Neural progenitor cell (in vitro differentiated cells): ENCODE data around the gene SLC26A8. TPM values are rescaled to one million over a fixed set of nuclear protein-coding genes. Genes with fewer than 3 reads are reported as not detected.
"Not testable (repeated sequence)": the region's sequence is repeated elsewhere in the genome, so short reads cannot be mapped to it uniquely, and the experiment has no call there.

Source experiments
- DNase-seq: peaks from one replicate; pipeline ENCODE4 v3.0.0-alpha.2; 2016; ENCODE audit warnings: low spot score
- H2AFZ ChIP-seq: fragments of 200-600 bp; sonication (generic); replicated peaks from 2 replicates; pipeline ENCODE4 v1.6.1; 2016; ENCODE audit warnings: antibody characterized with exemption
- H3F3A ChIP-seq: fragments of 200-600 bp; sonication (generic); 2 replicates; pipeline ENCODE4 v1.6.1; 2016; ENCODE audit warnings: antibody characterized with exemption, low read depth
- H3K27ac ChIP-seq: fragments of 200-600 bp; sonication (generic); 2 replicates; pipeline ENCODE4 v1.5.1; 2016; ENCODE audit warnings: mild to moderate bottlenecking
- H3K27me3 ChIP-seq: fragments of 200-600 bp; sonication (generic); 2 replicates; pipeline ENCODE4 v1.6.1; 2016; ENCODE audit warnings: mild to moderate bottlenecking, moderate library complexity
- H3K36me3 ChIP-seq: fragments of 200-600 bp; sonication (generic); 2 replicates; pipeline ENCODE4 v1.5.1; 2016
- H3K4me1 ChIP-seq: fragments of 200-600 bp; sonication (generic); 2 replicates; pipeline ENCODE4 v1.6.1; 2016; ENCODE audit warnings: mixed run types
- H3K4me2 ChIP-seq: fragments of 200-600 bp; sonication (generic); 2 replicates; pipeline ENCODE4 v1.6.1; 2016
- H3K4me3 ChIP-seq: fragments of 200-600 bp; sonication (generic); 2 replicates; pipeline ENCODE4 v1.5.1; 2016
- H3K79me2 ChIP-seq: fragments of 200-600 bp; sonication (generic); 2 replicates; pipeline ENCODE4 v1.6.1; 2016; ENCODE audit warnings: low read depth
- H3K9ac ChIP-seq: fragments of 200-600 bp; sonication (generic); 2 replicates; pipeline ENCODE4 v1.6.1; 2016
- H3K9me3 ChIP-seq: fragments of 200-600 bp; sonication (generic); 2 replicates; pipeline ENCODE4 v1.5.1; 2016; ENCODE audit warnings: low read depth
- H4K20me1 ChIP-seq: fragments of 200-600 bp; sonication (generic); 2 replicates; pipeline ENCODE4 v1.6.1; 2016; ENCODE audit warnings: low read depth
- H3K27ac Mint-ChIP-seq: 3 replicates; pipeline ENCODE4 v1.8.0; 2021; ENCODE audit warnings: mixed read lengths
- H3K27me3 Mint-ChIP-seq: 2 replicates; pipeline ENCODE4 v1.8.0; 2022; ENCODE audit warnings: low read depth, mild to moderate bottlenecking, inconsistent platforms, moderate library complexity, mixed read lengths; ENCODE audit not compliant: insufficient read depth
- H3K36me3 Mint-ChIP-seq: 3 replicates; pipeline ENCODE4 v1.8.0; 2021; ENCODE audit warnings: mixed read lengths
- H3K4me1 Mint-ChIP-seq: 3 replicates; pipeline ENCODE4 v1.8.0; 2021; ENCODE audit warnings: mixed read lengths
- H3K4me3 Mint-ChIP-seq: 3 replicates; pipeline ENCODE4 v1.8.0; 2021; ENCODE audit warnings: mild to moderate bottlenecking, moderate library complexity, mixed read lengths
- H3K9me3 Mint-ChIP-seq: 3 replicates; pipeline ENCODE4 v1.8.0; 2020; ENCODE audit warnings: mixed read lengths
- CTCF ChIP-seq: fragments of 200-600 bp; sonication (generic); IDR thresholded peaks from 2 replicates; pipeline ENCODE4 v1.5.1; 2017; ENCODE audit warnings: antibody characterized with exemption, mild to moderate bottlenecking
- EZH2 ChIP-seq: fragments of 200-600 bp; sonication (generic); IDR thresholded peaks from 2 replicates; pipeline ENCODE4 v1.6.1; 2017; ENCODE audit warnings: antibody characterized with exemption, mild to moderate bottlenecking, moderate library complexity
- EZH2phosphoT487 ChIP-seq: fragments of 200-600 bp; sonication (generic); IDR thresholded peaks from 2 replicates; pipeline ENCODE4 v1.6.1; 2017; ENCODE audit warnings: antibody characterized with exemption
- total RNA-seq: library from RNA; depleted of rRNA; stranded (reverse); fragments of >200 nt; gene quantifications from 2 replicates; pipeline ENCODE4 v1.2.3, GENCODE V29; 2015; ENCODE audit warnings: low replicate concordance

Gene SLC26A8
- total RNA-seq, 1 donor from 2014 or later, result 0.13 TPM

GRCh38 chr6:35940014-35940413 is 84.4 kb downstream of the SLC26A8 start:
- peaks cover 11% of the 10 kb centered on the region for H3K9me3 Mint-ChIP-seq
- H3K27me3 ChIP-seq, H4K20me1 ChIP-seq, H3K79me2 ChIP-seq, H3K4me2 ChIP-seq, H3K9me3 ChIP-seq, H3K4me3 ChIP-seq, H3K4me3 Mint-ChIP-seq, H3K36me3 Mint-ChIP-seq, DNase-seq, H3K4me1 ChIP-seq, H3K36me3 ChIP-seq, H3K27ac ChIP-seq, H3K27ac Mint-ChIP-seq, H3K4me1 Mint-ChIP-seq, H2AFZ ChIP-seq, H3K27me3 Mint-ChIP-seq, H3K9ac ChIP-seq, H3F3A ChIP-seq: not testable (repeated sequence)

- not testable (repeated sequence) for H3K4me1 Mint-ChIP-seq
These were observed 85.2 kb downstream of the SLC26A8 start for GRCh38 chr6:35939259-35939658.

GRCh38 chr6:35936681-35937359 is 87.6 kb downstream of the SLC26A8 start:
- H3K4me3 Mint-ChIP-seq, result no peak overlapping the region
- peaks cover 7% of the 10 kb centered on the region for H3K27me3 Mint-ChIP-seq
- DNase-seq, result no peak
- Histone ChIP-seq H3K9ac (no peak overlapping the region), H4K20me1 (no peaks in the 10 kb centered on the region), H3K9me3 (no peaks in the 10 kb centered on the region), H3K27ac (no peak overlapping the region), H3K4me1 (no peaks in the 10 kb centered on the region), H3K79me2 (no peaks in the 10 kb centered on the region), H3F3A (no peaks in the 10 kb centered on the region), H3K27me3 (no peaks in the 10 kb centered on the region), H3K4me3 (no peak overlapping the region), H2AFZ (no peak overlapping the region), H3K36me3 (no peaks in the 10 kb centered on the region), H3K4me2 (no peak overlapping the region)
- H3K9me3 Mint-ChIP-seq, result peaks cover 11% of the 10 kb centered on the region
- no peaks in the 10 kb centered on the region for H3K36me3 Mint-ChIP-seq
- no peak overlapping the region for H3K27ac Mint-ChIP-seq
- no peak for TF ChIP-seq CTCF
- TF ChIP-seq EZH2, result no peak
- H3K4me1 Mint-ChIP-seq, result no peaks in the 10 kb centered on the region

More at GRCh38 chr6:35939259-35939658, 85.2 kb downstream of the SLC26A8 start:
- H3K9me3 Mint-ChIP-seq, result peaks cover 11% of the 10 kb centered on the region
- H3K79me2 ChIP-seq, H3K27me3 ChIP-seq, H3K36me3 ChIP-seq, H3K4me3 ChIP-seq, H3K27me3 Mint-ChIP-seq, H3K36me3 Mint-ChIP-seq, H2AFZ ChIP-seq, H4K20me1 ChIP-seq, H3K9ac ChIP-seq, H3K27ac ChIP-seq, H3K9me3 ChIP-seq, H3F3A ChIP-seq, H3K4me3 Mint-ChIP-seq, H3K27ac Mint-ChIP-seq, H3K4me1 ChIP-seq, DNase-seq, H3K4me2 ChIP-seq: not testable (repeated sequence)

GRCh38 chr6:35935469-35935868 is 89.0 kb downstream of the SLC26A8 start:
- peaks cover 11% of the 10 kb centered on the region for H3K27me3 Mint-ChIP-seq
- H3K4me3 Mint-ChIP-seq, result no peak overlapping the region
- no peaks in the 10 kb centered on the region for H3K36me3 Mint-ChIP-seq
- Histone ChIP-seq H3K4me1 (peaks cover 8% of the 10 kb centered on the region), H3K79me2 (no peaks in the 10 kb centered on the region), H4K20me1 (no peaks in the 10 kb centered on the region), H3K9me3 (no peaks in the 10 kb centered on the region), H3K27me3 (peaks cover 7% of the 10 kb centered on the region), H3K4me3 (no peak overlapping the region), H3K4me2 (no peak overlapping the region), H3K9ac (no peak overlapping the region), H3K27ac (no peak overlapping the region), H3F3A (no peaks in the 10 kb centered on the region), H2AFZ (no peak overlapping the region), H3K36me3 (no peaks in the 10 kb centered on the region)
- H3K9me3 Mint-ChIP-seq, result peaks cover 7% of the 10 kb centered on the region
- no peak for DNase-seq
- no peak overlapping the region for H3K27ac Mint-ChIP-seq
- peaks cover 5% of the 10 kb centered on the region for H3K4me1 Mint-ChIP-seq
- TF ChIP-seq EZH2phosphoT487, result no peak
- no peak for TF ChIP-seq CTCF
- no peak for TF ChIP-seq EZH2
